HG02852 (cell line): ENCODE measurements around the gene FRMD3.

Experiments
- ATAC-seq: cut with Tn5 transposase; IDR thresholded peaks from one replicate; pipeline ENCODE4 v1.9.1; 2021; ENCODE audit warnings: mild to moderate bottlenecking, moderate library complexity; ENCODE audit not compliant: unreplicated experiment

The FRMD3 gene

DNA sequence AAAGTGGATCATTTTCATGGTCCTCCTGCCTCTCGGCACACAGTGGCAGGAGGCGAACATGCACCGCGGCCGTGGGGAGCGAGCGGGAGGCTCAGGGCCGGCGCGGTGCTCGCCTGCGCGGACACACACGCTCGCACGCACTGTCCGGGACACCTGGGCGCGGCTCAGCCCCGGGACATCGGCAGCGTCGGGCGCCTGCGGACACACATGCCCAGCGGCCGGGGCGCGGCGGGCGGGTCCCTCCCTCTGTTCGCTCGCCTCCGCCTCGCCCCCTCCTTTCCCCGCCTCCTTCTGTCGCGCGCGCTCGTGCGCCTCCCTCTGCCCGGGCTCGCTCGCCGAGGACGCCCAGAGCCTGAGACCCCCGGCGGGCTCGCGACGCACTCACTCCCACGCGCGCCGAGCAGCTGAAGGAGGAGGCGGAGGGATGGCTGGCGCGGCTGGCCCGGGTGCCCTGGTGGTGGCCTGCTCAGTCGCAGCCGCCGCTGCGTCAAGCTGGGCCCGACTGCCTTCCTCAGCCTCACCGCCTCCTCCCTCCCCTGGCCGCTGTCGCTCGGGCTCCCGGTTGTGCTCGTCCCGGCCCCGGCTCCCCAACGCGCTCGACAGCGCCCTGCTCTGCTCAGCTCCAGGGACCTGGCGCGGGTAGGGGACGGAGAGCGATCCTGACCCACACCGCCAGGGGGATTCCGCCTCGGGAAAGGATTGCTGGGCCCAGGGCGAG lies at the start of gene FRMD3:
TSS of gene FRMD3 (minus strand) at position 230 of the 718 bp plus-strand sequence. CDS start at position 60, 170 bp downstream.
- peak; percentile 63 for ATAC-seq

DNA sequence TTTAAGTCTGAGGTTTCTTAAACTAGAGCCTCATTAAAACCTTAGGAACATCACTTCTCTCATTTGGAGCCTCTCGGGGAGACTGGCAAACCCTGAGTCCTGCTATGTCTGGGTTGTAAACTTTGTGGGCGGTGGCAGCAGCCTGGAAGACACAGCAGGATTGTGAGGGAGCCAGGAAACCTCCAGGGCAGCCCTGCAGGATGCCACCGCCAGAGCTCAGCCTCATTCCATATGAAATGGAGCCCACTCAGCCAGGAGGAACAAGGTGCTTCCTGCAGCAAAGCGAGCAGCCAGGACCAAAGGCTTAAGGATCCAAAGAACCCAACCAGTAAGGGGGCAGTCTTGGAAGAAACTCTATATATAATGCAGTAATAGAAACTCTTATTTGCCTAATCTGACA lies 46.8 kb upstream of the FRMD3 start:
- ATAC-seq, result no peak

DNA sequence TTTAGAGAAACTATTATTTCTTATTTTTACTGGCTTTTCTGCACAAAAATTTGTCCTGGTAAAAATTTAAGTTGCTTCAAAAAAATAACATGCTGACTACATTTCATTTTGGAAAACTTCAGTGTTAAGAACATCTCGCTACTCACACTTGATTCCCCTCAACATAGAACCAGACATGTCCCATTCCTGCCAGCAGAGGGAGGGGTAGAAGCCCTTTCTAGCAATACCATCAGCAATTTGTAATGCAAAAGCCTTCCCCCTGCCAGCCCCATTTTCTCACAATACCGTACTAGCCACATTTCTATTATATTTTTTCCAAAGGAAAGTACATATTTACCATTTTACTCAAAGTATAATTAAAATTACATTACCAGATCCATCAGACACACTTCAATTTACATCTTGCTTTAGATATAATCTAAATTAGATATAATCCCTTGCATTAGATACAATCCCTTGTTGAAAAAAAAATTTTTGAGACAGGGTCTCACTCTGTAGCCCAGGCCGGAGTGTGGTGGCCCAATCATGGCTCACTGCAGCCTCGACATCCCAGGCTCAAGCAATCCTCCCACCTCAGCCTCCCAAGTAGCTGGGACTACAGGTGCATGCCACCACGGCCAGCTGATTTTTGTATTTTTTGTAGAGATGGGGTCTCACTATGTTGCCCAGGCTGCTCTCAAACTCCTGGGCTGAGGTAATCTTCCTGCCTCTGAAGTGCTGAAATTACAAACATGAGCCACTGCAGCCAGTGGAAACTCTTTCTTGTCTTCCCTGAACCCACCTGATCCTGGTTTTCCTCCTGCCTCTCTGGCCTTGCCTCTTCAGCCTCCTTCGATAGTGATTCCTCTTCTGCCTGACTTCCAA lies 45.2 kb upstream of the FRMD3 start:
- ATAC-seq, result peak; percentile 82

DNA sequence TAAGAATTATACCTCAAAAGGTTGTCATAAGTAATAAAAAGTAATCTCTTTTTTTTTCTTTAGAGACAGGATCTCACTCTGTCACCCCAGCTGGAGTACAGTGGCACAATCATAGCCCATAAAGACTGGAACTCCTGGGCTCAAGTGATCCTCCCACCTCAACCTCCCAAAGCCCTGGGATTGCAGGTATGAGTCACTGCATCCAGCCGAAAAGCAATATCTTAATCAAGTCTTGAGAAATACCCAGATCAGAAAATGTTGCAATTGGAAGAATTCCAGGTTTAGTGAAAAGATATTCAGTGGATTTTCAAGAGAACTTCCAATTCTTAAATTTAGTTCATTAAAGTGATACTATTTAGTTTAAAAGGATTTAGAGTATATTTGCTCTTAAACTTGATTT lies 43.8 kb upstream of the FRMD3 start:
- no peak for ATAC-seq

DNA sequence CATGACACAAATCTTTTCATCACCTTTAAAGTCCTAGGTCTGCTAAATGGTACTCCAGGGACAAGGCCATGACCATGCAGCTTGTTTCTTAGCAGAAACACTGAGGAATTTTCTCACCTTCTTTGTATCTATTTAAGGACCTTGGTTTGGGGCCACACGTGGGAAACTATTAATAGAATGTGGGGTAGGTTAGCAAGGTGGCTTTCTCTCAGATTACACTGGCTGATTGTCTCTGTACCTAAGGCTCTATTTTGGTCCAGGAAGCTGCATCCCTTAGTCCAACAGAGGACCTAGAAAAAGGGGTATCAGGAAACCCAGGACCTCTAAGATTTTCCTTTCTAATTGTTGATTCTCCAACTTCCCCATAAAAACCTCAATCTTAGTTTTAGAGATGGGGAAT lies 36.3 kb upstream of the FRMD3 start:
- no peak for ATAC-seq

DNA sequence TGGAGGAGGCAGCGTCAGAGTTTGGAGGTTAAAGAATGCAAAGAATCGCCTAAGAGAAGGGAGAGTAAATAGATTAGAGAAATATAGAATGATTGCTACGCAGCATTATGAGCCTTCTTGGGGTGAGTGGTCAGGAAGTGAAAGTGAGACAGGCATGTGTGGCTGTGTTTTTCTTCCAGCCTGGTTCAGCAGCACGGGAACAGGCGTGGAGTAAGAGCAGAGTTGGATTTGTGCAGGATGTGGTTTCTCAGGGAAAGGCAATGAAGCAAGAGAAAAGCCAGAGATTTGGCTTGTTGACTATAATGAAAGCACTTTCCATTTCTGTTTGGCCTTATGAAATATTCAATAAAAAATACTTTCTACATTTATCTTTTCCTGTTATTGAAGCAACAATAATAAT lies 34.3 kb upstream of the FRMD3 start:
- ATAC-seq, result no peak

DNA sequence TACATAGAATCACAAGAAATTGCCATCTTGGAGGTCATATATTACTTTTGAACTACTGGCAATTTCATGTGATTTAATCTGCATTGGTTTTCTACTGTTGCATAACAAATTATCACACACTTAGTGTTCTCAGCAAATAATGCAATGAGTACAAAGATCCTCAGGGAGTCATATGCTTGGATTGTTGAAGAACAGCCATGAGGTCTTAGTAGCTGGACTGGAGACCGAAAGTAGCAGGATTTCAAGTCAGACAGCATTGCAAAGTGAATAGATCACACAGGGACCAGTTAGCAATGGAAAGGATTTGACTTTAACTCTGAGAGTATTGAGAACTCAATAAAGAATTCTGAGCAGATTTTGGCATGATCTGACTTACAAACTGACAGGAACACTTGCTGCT lies 32.2 kb upstream of the FRMD3 start:
- no peak for ATAC-seq

DNA sequence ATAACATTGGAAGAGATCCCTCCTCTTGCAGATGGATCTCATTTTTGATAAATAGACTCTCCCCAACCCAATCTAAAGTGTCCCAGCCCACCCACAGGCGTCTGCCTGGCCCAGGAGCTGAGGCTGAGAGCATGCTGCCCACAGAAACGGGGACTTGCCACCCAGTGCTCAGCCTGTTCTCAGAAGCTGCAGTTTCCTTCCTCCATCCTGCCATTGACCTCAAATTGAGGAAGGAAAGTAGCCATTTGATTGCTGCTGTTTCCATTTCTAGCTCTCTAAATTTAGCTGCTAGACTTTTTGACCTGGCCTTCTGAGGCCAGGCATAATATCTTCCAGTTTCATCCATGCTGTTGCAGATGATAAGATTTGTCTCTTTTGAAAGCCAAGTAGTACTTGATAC lies 31.1 kb upstream of the FRMD3 start:
- ATAC-seq, result no peak

DNA sequence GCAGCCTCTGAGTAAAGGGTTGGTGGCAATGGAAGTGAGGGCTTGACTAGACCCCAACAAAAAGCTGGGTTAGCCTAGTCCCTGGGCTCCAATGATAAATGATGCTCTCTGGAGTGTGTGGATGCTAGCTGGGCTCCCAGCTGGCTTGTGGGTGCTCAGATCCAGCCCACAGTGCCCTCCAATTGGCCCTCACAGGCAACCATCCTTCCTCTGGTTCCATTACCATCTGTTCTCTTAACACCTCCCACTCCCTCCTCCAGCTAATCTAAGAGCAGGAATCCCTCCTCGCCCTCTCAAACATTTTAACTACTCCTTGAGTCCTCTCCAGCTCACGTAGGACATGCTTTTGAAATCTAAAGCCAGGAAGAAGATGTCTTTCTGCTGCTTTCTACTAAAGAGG lies 25.2 kb upstream of the FRMD3 start:
- ATAC-seq, result no peak

DNA sequence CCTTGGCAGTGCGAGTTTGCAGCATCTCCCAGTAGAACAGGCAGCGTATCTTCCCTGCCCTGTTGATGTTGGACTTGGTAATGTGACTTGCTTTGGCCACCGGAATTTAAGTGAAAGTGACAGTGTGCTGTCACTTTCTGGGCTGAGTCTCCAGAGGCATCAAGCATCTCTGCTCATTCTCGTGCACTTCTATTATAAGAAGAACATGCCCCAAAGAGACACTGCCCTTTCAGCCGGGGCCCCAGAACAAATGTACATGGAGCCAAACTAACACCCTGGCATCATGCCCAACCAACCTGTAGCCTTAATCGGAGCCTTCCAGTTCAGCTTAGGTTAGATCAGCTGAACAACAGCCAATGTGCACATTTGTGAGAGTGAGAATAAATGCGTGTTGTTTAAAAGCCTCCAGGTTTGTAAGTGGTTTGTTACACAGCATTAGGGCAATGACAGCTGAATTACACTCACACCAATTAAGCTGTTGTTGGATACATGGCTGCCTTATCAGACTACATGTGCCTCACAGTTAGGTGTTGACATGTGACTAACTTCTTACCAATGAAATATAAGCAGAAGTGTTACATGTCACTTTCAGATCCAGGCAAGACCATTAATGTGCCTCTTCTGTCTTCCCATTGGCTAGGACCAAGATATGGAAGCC lies 22.1 kb upstream of the FRMD3 start:
- ATAC-seq, result no peak

DNA sequence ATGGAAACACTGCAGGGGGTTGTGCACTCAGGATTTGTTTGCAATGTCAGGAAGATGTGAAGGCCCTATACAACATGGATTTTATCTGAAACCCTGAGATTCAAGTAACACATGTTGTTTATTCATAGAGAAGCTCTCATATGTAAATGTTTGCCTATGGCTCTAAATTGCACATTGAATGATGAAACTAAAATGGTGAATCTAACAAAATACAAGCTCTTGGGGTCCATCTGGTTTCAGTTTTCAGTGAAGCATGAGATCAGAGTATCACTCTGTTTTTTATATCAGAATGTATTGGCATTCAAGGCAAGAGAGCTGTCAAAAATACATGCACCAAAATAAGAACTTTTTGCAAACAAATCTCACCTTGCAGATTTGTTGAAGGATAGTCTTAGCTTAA lies 19.6 kb upstream of the FRMD3 start:
- ATAC-seq, result no peak

DNA sequence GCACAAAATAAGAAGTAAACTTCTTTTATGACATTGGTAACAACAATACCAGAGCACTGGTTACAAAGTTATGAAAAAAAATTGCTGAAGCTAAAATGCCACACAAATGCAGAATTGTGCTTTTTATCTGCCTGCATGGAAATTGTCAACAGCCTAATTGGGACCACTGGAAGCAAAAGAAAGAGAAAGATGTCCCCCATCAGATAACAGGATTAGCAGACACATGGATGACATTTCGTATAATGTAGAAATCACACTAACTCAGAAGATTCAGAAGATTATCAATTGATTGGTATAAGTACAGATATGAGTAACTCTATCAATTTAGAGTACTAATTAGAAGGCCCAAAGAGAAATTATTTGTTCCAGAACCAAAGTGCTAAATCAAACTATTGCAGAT lies 19.1 kb upstream of the FRMD3 start:
- ATAC-seq, result no peak

DNA sequence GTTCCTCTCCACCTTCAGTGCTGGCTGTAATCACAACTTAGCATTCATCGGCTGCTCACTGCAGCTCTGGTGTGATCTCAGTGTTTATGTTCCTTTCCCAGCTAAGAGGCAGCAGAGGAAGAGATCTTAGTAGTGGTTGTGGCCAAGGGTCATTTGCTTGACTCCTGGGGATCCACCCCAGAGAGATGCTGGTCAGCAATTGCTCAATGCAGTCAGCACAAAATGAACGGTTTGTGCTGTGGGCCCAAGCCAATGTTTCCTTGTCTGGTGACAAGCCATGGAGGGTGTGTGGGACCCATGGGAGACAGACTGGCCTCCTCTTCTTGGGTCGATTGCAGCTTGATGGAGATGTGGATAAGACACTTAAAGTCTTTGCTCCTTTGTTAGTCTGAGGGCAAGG lies 16.1 kb upstream of the FRMD3 start:
- ATAC-seq, result no peak

DNA sequence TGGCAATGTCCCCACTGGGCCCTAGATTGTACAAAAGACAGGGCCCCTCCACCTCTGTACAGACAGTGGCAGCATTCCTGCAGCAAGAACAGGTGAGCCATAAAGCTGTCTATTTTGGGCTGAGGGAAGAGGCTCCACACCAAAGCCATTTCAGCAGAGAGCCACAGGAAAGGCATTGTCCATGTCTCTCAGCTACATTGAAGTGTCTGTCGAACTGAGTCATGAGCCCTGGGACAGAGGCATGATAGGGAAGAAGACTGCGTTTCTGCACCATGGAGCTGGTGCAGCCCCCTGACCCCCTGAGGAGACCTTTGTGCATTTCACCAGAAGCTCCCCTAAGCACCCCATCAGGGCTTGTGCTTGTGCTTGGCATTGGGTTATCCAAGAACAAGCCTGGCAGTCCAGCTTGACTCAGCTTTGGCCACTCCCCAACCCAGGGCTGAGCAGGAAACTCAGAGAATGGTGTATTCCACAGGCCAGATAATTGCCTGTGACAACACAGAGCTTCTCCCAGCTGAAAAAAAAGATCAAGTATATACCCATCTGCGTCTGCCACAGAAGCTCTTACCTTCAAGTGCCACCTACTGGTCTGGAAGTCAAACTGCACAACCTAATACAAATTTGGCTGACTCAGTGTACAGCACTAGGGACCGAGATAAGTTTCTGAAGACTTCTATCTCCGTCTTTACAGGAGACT lies 5.9 kb upstream of the FRMD3 start:
- peak; percentile 91 for ATAC-seq

DNA sequence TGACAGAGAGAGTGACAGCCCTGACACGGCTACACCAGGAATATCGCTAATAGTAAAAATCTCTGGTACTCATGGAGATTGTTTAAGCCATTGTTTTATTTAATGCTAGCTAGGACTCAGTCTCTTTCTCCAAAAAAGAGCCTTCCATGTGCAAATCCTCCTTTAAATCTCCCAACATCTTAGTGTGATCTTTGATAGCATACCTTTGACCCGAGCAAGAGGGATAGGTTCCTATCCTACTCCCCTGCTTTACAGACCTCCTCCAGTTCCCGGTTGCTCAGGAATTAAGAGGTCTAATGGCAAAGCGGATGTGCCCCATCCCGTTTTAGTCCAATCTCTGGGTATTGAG lies 663 bp upstream of the FRMD3 start:
- ATAC-seq, result no peak

DNA sequence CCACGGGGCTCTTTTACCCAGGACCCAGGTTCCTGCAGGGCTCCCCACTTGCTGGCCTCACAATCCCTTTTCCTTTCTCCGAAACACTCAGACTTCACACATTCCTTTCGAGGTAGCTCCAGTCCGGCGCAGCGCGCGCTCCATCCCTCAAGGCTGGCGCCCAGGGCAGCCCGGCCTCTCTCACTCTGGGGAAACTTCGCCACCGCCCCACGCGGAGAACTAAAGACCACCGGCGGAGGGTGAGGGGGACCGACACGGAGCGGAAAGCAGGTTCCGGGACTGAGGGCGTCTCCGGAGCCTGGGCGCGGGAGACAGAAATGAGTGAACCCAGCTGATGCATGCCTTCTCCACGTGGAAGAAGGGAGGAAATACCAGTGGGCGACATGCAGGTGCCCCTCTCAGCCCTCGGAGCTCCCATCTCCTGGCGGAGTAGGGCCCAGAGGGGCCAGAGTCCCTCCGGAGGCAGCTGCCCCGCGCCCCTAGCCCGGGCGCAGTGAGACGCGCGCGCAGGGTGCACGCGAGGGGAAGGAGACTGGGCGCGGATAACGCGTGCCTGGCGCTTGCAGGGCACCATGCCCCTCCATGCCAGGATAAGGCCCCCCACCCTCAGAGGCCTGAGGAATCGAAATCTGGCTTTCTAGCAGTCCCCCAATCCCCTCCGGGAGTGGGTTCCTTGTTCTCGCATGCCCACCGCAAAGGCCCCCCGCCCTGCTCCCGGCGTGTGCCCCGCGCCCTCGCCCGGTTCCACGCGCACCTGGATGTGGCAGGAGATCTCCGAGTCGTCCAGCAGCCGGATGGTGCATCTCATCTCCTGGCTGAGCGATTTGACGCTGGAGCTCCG lies 650 bp downstream of the FRMD3 start:
- ATAC-seq, result no peak

DNA sequence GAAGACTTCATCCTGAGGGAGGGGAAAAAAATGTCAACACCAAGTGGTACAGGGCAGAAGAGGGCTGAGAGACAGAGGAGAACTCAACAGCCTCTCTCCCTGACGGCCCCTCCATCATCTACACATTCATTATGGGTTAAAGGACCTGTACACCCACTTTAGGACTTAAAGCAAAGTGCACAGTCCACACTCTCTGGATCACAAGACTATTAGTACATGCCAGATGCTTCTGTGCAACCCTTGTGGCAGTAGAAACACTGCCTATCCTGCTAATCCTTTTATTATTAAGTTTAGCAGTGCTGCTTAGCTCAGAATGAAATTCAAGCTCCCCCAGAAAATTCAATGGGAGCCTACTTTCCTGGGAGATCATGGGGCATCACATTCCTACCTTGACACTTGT lies 1.9 kb downstream of the FRMD3 start:
- ATAC-seq, result no peak

DNA sequence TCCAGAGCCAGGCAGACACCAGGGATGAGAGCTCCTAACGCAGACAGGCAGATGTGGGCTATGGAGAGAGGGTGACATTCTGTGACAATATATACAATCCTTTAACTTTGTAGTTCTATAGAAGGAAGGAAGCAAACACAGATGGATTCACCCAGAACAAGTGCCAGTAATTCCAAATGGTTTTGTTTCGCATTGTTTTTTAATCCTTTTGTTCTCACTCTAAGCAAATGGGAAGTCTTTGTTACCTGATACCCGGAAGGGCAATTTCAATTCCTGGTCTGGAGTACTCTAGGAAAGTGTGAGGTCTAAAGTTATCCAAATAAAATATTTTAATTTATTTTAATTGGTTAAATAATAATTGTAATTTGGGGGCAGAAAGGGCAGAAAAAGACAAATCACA lies 2.5 kb downstream of the FRMD3 start:
- no peak for ATAC-seq

DNA sequence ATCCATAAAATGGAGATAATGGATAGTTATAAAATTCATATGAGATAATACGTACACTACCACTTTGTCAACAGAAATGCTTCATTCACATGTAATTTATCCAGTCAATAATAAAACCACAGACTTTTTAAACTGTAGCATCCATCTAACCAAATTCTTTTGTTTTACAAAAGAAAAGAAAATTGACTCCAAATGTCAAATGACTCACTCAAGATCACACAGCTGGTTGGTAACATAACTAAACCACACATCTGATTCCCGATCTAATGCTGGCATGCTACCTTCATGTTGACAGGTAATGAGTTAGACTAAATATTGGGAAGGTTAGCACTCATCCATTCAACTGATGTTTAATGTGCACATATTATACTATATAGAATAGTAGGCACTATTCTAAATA lies 4.9 kb downstream of the FRMD3 start:
- no peak for ATAC-seq

DNA sequence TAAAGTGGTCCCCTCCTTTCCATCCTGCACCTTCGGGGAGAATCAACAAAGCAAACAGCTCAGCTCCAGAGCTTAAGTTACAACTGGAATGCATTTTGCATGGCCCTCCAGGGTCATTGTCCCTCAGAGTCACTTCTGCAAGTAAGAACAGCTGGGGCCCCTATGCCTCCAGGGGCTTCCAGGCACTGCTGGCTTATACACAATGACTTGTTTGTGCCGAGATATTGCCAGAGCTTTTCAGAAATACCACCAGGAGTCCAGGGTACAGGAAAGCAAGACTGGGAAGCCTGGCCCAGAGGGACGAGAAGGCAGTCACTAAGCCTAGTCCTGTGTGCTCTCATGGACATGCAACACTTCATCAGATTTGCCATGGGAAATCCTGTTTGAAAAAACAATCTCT lies 11.3 kb downstream of the FRMD3 start:
- no peak for ATAC-seq

DNA sequence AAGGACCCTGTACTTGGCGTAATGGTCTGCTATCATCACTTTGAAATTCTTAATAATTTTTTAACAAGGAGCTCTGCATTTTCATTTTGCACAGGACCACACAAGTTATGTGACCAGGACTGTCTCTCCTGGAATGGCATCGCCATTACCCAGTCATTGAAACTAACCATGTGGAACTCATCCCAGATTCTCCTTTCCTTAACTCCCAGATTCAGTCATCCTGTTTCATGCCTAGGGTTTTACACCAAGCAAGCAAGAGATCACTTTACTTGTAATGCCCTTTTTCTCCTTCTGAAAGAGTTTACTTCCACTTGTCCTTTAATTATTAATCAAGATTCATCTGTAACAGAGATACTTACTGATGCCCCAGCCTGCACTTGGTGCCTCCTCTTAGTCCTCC lies 12.0 kb downstream of the FRMD3 start:
- no peak for ATAC-seq
